GM12801 (cell line): Measurements from ENCODE around the gene SPATC1L.

Experiments
- CTCF ChIP-seq: IDR thresholded peaks from one replicate; pipeline ENCODE4 v1.5.1; 2011; ENCODE audit warnings: control low read depth; ENCODE audit not compliant: insufficient read length; ENCODE audit errors: extremely low read depth

Gene SPATC1L

GRCh38 chr21:46185716-46186115, 1.5 kb upstream of the SPATC1L start:
- TF ChIP-seq CTCF = no peak

GRCh38 chr21:46184625-46185555, 631 bp upstream of the SPATC1L start:
- TF ChIP-seq CTCF = no peak

GRCh38 chr21:46182548-46183336, 1.5 kb downstream of the SPATC1L start:
- TF ChIP-seq CTCF = no peak

- no peak for TF ChIP-seq CTCF
Measured at GRCh38 chr21:46181953-46182547, 2.2 kb downstream of the SPATC1L start.

- no peak for TF ChIP-seq CTCF
Measured at GRCh38 chr21:46181436-46181835, 2.8 kb downstream of the SPATC1L start.

- TF ChIP-seq CTCF = no peak
Measured at GRCh38 chr21:46180778-46181391, 3.4 kb downstream of the SPATC1L start.
